22Rv1 (cell line): ENCODE measurements around the gene NDUFS1.

ENCODE experiments used
- ZFX ChIP-seq: fragments of 450-650 bp; IDR thresholded peaks from 2 replicates; pipeline ENCODE4 v1.6.1; 2017; ENCODE audit warnings: antibody characterized with exemption, borderline replicate concordance
- TF ChIP-seq, protein P1 (sequence below): fragments of 450-650 bp; IDR thresholded peaks from 2 replicates; pipeline ENCODE4 v1.5.1; 2017; ENCODE audit warnings: mild to moderate bottlenecking

DNA sequence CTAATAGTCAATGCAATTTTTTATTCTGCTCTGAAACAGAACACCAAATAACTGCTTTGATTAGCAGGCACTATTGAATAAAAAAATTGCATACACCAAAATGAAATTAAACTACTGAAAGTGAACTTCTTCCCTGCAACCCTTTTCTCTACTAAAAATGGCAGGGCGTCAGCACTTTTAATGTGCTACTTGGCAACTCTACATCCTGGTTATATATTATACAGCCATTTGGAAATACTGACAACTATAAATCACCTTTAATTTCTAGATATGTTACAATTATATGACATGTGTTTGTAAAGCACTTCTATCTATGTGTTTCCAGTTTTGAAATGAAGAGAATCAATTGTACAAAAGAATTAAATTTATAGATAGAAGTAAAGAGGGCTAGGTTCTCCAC, 9.9 kb downstream of the NDUFS1 start:
- TF ChIP-seq, protein P1, sequence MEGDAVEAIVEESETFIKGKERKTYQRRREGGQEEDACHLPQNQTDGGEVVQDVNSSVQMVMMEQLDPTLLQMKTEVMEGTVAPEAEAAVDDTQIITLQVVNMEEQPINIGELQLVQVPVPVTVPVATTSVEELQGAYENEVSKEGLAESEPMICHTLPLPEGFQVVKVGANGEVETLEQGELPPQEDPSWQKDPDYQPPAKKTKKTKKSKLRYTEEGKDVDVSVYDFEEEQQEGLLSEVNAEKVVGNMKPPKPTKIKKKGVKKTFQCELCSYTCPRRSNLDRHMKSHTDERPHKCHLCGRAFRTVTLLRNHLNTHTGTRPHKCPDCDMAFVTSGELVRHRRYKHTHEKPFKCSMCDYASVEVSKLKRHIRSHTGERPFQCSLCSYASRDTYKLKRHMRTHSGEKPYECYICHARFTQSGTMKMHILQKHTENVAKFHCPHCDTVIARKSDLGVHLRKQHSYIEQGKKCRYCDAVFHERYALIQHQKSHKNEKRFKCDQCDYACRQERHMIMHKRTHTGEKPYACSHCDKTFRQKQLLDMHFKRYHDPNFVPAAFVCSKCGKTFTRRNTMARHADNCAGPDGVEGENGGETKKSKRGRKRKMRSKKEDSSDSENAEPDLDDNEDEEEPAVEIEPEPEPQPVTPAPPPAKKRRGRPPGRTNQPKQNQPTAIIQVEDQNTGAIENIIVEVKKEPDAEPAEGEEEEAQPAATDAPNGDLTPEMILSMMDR: no peak
- TF ChIP-seq ZFX: no peak
